ENCODE results near the gene FAM83C. TPM values are rescaled to one million over a fixed set of nuclear protein-coding genes. Genes with fewer than 3 reads are reported as not detected.
"Not testable (repeated sequence)": the region's sequence is repeated elsewhere in the genome, so short reads cannot be mapped to it uniquely, and the experiment has no call there.

FAM83C gene
- total RNA-seq, 2 donors from 2014 or later = 0.20 TPM; not detected in 1

DNA sequence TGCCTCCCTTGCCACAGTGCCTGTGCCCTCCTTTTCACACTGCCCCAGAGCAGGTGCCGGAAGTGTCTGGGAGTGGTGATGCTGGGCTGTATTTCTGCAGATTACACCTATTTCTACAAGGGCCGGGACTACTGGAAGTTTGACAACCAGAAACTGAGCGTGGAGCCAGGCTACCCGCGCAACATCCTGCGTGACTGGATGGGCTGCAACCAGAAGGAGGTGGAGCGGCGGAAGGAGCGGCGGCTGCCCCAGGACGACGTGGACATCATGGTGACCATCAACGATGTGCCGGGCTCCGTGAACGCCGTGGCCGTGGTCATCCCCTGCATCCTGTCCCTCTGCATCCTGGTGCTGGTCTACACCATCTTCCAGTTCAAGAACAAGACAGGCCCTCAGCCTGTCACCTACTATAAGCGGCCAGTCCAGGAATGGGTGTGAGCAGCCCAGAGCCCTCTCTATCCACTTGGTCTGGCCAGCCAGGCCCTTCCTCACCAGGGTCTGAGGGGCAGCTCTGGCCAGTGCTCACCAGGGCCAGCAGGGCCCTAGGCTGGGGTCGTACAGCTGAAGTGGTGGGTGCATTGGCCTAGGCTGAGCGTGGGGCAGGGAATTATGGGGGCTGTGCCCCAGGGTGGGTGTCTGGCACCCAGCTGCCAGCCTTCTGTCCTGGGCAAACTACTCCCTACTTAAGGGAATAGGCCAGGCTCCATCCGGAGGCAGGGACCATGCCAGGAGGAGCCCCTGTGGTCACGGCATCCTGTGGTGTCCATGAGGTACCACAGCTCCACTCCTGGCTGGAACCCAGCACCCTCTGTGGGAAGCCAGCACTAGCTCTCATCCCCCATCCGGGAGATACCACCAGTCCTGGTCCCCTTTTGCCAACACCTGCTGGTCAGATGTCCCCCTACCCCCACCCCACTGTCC is 17.8 kb downstream of the FAM83C start:
- intact Hi-C loops (cut with DNase I, micrococcal nuclease) = no loop called here
- no peak for ATAC-seq
- no peak for DNase-seq

DNA sequence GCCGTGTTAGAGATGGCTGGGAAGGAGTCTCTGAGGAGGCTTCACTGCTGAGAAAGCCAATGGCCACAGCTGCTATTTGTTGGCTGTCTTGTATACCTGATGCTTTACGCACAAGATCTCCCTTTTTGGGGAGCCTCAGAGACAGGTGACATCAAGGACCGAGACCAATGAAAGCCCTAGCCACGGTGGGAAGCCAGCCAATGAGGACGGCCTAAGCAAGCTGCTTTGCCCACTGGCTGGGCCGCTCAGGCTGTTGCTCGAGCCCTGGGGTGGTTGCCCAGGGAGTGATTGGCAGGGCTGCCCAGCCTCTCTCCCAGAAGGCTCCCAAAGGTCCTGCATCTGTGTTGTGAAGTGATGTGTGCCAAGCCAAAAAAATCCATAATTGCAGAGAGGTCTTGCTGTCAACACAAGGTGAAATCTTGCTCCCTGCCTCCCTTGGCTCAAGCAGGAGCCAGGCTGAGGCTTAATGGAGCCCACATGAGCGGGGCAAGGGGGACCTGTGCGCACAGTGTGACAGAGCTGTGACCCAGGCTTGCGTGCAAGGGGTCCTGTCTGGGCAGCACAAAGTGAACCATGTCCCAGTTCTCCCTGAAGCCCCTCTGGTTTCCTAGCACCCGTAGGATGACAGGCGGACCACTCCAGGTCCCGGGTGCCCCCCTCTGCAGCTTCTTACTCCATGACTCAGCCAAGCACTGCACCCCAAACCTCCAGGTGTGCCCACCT is 18.6 kb downstream of the FAM83C start:
- intact Hi-C loops (cut with DNase I, micrococcal nuclease) = no loop called here
- ATAC-seq (no peak), DNase-seq (no peak)

DNA sequence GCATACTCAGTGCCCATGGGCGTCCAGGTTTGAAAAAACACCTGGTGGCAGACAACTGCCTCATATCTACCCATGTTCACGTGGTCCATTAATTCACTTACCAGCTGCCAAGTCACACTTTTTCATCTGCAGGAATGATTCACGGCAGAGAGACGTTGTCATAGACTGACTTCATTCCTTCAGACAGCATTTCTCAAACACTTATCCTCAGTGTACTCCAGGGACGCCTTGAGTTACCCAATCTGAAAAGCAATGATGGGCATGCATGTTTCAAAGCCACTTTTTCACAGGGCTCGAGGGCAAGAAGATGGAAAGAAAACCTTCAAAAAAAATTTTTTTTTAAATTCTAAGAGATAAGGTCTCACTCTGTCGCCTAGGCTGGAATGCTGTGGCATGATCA is 20.3 kb downstream of the FAM83C start:
- ATAC-seq = no peak
- no peak for DNase-seq
- intact Hi-C loops (cut with DNase I, micrococcal nuclease) = no loop called here

DNA sequence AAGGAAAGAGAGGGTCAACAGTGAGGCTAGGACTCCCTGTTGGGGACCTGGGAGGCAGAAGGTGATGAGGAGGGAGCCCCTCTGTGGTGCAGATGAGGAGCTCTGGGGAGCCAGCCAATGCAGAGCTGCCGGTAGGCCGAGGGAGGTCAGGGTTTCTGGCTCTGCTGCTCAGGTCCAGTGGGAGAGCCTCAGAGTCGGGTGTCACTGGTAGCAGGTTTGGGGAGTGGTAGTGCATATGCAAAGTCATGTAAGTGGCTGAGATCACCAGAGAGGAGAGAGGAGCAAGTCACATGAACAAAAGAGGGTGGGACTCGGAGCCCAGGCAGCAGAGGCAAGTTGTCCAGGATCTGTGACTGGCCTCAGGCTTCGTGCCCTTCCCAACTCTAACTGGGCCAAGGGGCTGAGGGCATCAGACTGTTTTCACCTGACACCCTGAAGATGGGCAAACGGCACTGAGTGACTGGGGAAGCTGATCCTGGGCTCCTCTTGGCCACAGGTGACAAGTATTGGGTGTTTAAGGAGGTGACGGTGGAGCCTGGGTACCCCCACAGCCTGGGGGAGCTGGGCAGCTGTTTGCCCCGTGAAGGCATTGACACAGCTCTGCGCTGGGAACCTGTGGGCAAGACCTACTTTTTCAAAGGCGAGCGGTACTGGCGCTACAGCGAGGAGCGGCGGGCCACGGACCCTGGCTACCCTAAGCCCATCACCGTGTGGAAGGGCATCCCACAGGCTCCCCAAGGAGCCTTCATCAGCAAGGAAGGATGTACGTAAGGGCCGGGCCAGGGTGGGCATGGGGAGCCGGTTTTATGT is 20.9 kb downstream of the FAM83C start:
- ATAC-seq (no peak), DNase-seq (no peak)
- intact Hi-C loops (cut with DNase I, micrococcal nuclease) = no loop called here

DNA sequence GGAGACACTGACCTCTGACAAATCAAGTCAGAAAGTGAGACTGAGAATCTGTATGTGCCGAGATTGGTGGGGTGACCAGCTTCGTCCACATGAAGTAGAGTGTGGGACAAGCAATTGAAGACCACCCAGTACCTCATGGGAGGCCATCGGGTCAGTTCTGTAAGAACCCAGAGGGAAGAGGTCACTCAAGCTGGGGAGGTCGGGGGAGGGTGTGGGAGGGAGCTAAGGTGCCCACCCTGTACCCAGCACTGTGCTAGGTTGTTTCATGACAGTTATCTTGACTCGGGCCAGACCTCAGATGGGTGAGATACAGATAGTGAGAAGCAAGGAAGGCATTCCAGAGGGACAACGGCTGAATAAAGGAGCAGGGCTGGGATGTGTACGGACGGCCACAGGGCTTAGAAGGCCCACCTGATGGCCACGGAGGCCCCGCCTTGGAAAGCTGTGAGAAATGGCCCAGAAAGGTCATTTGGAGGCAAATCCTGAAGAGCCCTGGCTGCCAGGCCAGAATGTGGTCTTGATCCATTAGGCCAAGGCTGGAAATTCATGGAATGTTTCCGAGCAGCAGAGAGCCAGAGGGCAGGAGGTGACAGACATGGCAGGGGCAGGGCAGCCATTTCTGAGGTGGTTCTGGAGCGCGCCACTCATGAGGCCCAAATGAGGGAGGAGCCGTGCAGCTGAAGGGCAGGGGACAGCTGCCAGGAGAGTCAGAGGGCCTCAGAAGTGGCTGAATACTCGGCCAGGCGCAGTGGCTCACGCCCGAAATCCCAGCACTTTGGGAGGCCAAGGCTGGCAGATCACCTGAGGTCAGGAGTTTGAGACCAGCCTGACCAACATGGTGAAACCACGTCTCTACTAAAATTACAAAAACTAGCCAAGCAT is 22.0 kb downstream of the FAM83C start:
- intact Hi-C loops (cut with DNase I, micrococcal nuclease) = no loop called here
- no peak for ATAC-seq
- no peak for DNase-seq

DNA sequence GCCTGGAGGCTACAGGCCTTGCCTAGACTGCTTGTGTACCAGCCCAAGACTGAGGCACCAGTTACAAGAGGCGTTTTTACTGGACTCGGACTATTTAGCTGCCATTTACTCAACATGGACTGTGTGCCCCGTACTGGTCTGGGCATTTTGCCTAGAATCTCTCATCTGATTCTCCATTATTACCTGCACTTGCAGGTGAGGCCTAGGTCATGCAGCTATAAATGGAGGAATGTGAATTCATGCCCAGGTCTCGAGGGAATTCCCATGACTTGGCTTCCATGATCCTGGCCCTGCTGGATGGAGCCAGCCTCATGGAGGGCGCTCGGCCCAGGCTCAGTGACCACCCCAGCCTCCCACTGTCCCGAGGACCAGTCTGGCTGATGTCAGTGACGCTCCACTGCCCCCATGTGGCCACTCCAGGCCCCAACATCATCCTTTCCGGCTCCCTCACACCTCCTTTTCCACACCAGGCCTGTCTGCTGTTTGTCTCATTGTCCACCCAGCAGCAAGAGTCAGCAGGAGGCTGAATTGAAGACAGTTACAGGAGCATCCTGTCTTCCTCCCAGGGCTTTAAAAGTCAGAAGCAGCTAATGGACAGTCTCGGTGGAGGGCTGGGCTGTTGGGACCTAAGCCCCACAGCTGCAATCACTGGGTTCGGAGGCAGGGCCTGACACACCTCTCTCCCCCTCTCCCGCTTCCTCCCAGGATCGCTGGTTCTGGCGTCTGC is 23.0 kb downstream of the FAM83C start:
- intact Hi-C loops (cut with DNase I, micrococcal nuclease) = no loop called here
- DNase-seq (peak; percentile 51 to 74), ATAC-seq (peak; percentile 79)

DNA sequence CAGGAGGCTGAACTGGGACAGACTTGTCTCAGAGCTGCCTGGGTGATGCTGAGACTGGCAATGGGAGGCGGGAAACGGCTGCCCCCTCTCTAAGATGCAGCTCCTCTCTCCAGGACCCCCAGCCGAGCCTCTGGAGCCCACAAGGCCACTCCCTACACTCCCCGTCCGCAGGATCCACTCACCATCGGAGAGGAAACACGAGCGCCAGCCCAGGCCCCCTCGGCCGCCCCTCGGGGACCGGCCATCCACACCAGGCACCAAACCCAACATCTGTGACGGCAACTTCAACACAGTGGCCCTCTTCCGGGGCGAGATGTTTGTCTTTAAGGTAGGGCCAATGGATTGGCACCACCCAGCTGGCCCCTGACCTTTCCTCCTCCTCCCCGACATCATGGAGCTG is 25.1 kb downstream of the FAM83C start:
- DNase-seq (no peak), ATAC-seq (no peak)
- intact Hi-C loops (cut with DNase I, micrococcal nuclease) = no loop called here

DNA sequence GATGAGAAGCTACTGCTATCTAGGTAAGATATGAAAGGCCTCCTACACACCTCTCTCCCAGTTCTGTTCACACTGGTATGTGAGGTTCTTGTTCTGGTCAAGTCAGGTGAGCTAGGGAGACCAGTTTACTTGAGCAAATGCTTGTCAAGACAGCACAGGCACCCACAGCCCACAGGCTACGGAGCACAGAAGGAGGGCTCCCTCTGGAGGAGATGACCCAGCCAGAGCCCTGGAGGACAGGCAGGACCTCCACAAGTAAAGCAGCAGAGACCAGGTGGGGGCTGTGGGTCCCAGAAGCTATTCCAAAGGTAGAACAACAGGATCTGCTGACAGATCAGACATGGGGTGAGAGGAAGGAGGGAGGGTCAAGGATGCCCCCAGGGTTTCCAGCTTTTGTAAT is 27.5 kb downstream of the FAM83C start:
- ATAC-seq (no peak), DNase-seq (no peak)
- intact Hi-C loops (cut with DNase I, micrococcal nuclease) = no loop called here

DNA sequence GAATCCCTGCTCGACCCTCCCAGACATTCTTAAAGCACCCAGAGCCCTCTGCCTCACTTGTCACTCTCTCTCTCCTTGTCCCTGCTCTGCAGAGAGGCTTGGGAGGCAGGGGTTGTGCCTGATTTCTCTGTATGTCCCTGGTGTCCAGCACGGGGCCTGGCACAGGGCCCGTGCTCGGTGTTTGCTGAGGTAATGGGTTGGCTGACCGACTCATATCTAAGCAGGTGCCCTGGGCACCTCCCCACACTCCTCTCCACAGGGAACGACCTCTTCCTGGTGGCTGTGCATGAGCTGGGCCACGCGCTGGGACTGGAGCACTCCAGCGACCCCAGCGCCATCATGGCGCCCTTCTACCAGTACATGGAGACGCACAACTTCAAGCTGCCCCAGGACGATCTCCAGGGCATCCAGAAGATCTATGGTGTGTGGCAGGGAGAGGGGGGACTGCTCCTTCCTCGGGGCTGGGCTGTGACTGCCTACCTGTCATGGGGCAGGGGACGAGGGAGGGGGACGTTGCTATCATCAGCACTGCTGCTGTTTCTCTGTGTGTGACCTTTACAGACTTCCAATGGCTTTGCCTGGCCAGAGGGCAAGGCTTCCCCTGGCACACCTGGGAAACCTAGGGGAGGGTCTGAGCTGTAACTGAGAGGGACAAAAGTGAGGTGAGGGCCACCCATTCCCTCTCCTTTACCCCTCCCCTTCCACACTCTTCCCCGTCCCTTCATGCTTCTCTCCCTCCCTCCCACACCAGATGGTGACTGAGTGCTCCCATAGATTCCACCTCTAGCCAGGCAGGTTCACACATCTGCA is 28.5 kb downstream of the FAM83C start:
- DNase-seq (no peak), ATAC-seq (peak; percentile 78)
- intact Hi-C loops (cut with DNase I, micrococcal nuclease) = no loop called here

DNA sequence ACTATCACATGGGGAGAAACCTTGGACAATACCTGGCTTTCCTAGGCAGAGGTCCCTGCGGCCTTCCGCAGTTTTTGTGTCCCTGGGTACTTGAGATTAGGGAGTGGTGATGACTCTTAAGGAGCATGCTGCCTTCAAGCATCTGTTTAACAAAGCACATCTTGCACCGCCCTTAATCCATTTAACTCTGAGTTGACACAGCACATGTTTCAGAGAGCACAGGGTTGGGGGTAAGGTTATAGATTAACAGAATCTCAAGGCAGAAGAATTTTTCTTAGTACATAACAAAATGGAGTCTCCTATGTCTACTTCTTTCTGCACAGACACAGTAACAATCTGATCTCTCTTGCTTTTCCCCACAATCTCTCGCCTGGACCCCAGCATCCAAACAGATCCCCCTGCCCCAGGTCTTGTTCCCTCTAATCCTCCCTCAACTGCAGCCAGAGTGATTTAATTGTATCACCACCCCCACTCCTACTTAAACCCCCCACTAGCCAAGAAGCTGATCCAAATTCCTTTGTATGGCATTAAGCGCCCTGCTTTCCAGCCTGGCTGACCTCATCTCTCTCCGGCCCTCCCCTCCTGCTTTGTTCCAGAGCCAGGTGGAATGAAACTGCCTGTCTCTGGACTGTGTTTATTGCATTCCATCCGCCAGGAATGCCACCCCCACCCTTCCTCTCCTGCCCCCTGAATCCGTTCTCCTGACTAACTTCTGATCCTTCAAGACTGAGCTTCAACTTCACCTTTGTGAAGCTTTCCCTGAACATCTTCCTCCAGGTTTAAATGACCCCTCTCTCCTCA is 29.3 kb downstream of the FAM83C start:
- ATAC-seq (peak; percentile 86), DNase-seq (peak; percentile 43 to 61)
- intact Hi-C loops (cut with DNase I, micrococcal nuclease) = not testable (repeated sequence)

DNA sequence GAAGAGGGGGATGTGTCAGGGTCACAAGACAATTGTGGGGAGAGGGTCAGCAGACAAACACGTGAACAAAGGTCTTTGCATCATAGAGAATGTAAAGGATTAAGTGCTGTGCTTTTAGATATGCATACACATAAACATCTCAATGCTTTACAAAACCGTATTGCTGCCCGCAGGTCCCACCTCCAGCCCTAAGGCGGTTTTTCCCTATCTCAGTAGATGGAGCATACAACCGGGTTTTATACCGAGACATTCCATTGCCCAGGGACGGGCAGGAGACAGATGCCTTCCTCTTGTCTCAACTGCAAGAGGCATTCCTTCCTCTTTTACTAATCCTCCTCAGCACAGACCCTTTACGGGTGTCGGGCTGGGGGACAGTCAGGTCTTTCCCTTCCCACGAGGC is 29.9 kb downstream of the FAM83C start:
- intact Hi-C loops (cut with DNase I, micrococcal nuclease); DNase-seq; ATAC-seq: not testable (repeated sequence)

DNA sequence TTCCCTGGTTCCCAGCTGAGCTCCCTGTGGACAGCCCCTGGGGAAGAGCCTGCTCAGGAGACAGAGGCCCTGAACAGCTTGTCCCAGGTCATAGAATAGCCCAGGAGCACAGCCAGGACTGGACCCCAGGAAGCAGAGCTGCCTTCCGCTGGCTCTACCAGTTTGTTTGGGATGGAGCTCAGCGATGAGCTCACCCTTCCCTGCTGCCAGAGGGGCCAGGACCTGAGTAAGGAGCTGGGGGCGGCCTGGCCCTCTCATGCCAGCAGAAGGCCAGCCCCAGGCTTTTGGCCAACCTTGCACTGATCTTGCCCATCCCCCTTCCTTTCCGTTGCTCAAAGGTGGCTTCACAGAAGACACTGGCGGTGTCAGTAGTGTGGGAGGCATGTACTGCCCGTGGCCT is 31.8 kb downstream of the FAM83C start:
- DNase-seq = no peak
- ATAC-seq = no peak
- intact Hi-C loops (cut with DNase I, micrococcal nuclease) = no loop called here

DNA sequence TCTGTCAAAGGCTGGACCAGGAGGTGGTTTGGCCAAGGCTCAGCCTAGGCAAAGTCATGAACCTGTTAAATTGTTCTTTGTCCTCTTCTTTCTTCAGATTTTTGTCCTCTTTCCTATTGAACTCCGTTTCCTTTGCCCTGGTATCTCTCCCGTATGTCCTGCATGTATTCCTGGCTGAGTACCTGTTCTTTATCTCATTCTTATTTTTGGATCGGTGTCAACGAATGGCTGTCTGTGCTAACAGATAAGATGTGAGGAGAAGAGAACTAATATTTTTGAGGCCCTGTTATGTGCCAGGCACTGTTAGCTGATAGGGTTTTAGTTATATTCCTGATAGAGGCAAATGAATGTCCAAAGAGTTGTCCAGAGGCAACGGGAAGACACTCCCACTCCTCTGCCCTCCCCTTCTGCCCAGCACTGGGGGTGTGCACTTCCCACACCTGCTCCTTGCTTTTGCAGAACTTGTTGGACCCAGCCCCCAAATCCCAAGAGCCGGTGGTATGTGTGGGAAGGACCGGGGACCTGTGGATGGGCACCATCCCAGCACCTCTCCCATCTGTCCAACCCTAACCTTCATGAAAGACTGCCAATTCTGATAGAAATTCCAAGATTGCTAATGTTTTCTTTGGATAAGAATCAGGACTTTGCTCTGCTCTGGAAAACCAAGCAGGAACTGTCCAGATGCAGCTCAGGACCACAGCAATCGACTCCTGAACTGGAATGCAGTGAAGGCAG is 34.9 kb downstream of the FAM83C start:
- intact Hi-C loops (cut with DNase I, micrococcal nuclease) = no loop called here
- DNase-seq (no peak), ATAC-seq (no peak)

DNA sequence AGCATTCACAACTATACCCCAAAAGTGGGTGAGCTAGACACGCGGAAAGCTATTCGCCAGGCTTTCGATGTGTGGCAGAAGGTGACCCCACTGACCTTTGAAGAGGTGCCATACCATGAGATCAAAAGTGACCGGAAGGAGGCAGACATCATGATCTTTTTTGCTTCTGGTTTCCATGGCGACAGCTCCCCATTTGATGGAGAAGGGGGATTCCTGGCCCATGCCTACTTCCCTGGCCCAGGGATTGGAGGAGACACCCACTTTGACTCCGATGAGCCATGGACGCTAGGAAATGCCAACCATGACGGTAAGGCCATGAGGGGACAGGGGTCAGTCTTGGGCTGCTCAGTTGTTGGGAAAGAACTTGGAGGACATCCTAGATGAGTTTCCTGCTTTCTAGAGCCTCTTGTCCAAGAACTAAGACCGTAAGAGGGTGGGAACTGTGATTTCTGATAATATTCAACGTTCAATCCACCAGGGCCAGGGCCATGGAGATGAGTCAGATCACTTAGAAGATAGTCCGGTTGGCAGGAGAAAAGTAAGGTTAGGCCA is 37.7 kb downstream of the FAM83C start:
- ATAC-seq (no peak), DNase-seq (no peak)
- intact Hi-C loops (cut with DNase I, micrococcal nuclease) = no loop called here

DNA sequence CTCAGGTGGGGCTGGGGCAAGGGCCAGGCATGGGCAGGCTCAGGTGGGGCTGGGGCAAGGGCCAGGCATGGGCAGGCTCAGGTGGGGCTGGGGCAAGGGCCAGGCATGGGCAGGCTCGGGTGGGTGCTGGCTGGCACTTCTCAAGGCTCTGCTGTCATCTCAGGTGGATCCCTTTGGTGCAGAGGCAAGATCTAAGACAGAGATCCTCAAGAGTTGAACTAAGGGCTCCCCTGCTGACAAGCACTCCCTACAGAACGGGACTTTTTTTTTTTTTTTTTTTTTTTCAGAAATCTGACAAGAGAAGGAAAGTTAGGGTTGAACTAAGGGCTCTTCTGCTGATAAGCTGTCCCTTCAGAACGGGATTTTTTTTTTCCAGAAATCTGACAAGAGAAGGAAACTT is 39.2 kb downstream of the FAM83C start:
- intact Hi-C loops (cut with DNase I, micrococcal nuclease) = no loop called here
- ATAC-seq (peak; percentile 74), DNase-seq (no peak)
